ENCODE data around the gene SLC6A6.
"Not testable (repeated sequence)": the region's sequence is repeated elsewhere in the genome, so short reads cannot be mapped to it uniquely, and the experiment has no call there.

SLC6A6 gene

GRCh38 chr3:14505001-14505802 is 102.8 kb downstream of the SLC6A6 start:
- DNase-seq = no peak

GRCh38 chr3:14505803-14506500 is 103.5 kb downstream of the SLC6A6 start:
- no peak for DNase-seq

- no peak for DNase-seq
These were observed 104.4 kb downstream of the SLC6A6 start for GRCh38 chr3:14506626-14507304.

- DNase-seq = no peak
These were observed 104.9 kb downstream of the SLC6A6 start for GRCh38 chr3:14507305-14507741.

GRCh38 chr3:14507757-14508504 is 105.5 kb downstream of the SLC6A6 start:
- DNase-seq = no peak

GRCh38 chr3:14508505-14508819 is 106.1 kb downstream of the SLC6A6 start:
- no peak for DNase-seq

GRCh38 chr3:14508966-14509795 is 106.8 kb downstream of the SLC6A6 start:
- peak in 38 of 56 donors; percentile 7 to 77 (median 25) for DNase-seq

- DNase-seq = no peak
These were observed 107.3 kb downstream of the SLC6A6 start for GRCh38 chr3:14509796-14510100.

- no peak for DNase-seq
These were observed 108.6 kb downstream of the SLC6A6 start for GRCh38 chr3:14510838-14511622.

- DNase-seq = no peak
These were observed 109.3 kb downstream of the SLC6A6 start for GRCh38 chr3:14511623-14512280.

GRCh38 chr3:14512281-14512941 is 110.0 kb downstream of the SLC6A6 start:
- DNase-seq = no peak

- no peak for DNase-seq
These were observed 110.5 kb downstream of the SLC6A6 start for GRCh38 chr3:14512942-14513327.

- no peak for DNase-seq
These were observed 111.3 kb downstream of the SLC6A6 start for GRCh38 chr3:14513566-14514322.

GRCh38 chr3:14514323-14514720 is 111.9 kb downstream of the SLC6A6 start:
- DNase-seq = no peak

GRCh38 chr3:14515526-14515925 is 113.1 kb downstream of the SLC6A6 start:
- not testable (repeated sequence) for DNase-seq

- no peak for DNase-seq
These were observed 114.4 kb downstream of the SLC6A6 start for GRCh38 chr3:14516738-14517345.

GRCh38 chr3:14517601-14518431 is 115.4 kb downstream of the SLC6A6 start:
- DNase-seq = no peak

Measured in nucleus accumbens (tissue), 56 donors.